CD4-positive, alpha-beta T cell treated with Interleukin-15 for 4 hours (primary cell): ENCODE measurements around the gene ALG1L2.
"Not testable (repeated sequence)": the region's sequence is repeated elsewhere in the genome, so short reads cannot be mapped to it uniquely, and the experiment has no call there.

ENCODE experiments used
- DNase-seq: peaks from one replicate; pipeline ENCODE4 v3.0.0-alpha.2; 2020; ENCODE audit warnings: low spot score

Gene ALG1L2

GRCh38 chr3:130081351-130081881, at the start of gene ALG1L2:
Gene ALG1L2 (plus strand): TSS chr3:130081831. CDS start chr3:130082017, 186 bp downstream.
- DNase-seq, result no peak

GRCh38 chr3:130037126-130037815, 44.4 kb upstream of the ALG1L2 start:
- DNase-seq, result not testable (repeated sequence)

- not testable (repeated sequence) for DNase-seq
These were observed 38.9 kb upstream of the ALG1L2 start for GRCh38 chr3:130042736-130043135.

- DNase-seq, result not testable (repeated sequence)
These were observed 38.0 kb upstream of the ALG1L2 start for GRCh38 chr3:130043658-130044057.

- no peak for DNase-seq
These were observed 37.3 kb upstream of the ALG1L2 start for GRCh38 chr3:130044370-130044769.

GRCh38 chr3:130048726-130049125, 32.9 kb upstream of the ALG1L2 start:
- DNase-seq, result no peak

- DNase-seq, result not testable (repeated sequence)
These were observed 29.3 kb upstream of the ALG1L2 start for GRCh38 chr3:130052366-130052765.

GRCh38 chr3:130052965-130053364, 28.7 kb upstream of the ALG1L2 start:
- not testable (repeated sequence) for DNase-seq

- DNase-seq, result not testable (repeated sequence)
These were observed 23.9 kb upstream of the ALG1L2 start for GRCh38 chr3:130057536-130058266.

- DNase-seq, result not testable (repeated sequence)
These were observed 23.4 kb upstream of the ALG1L2 start for GRCh38 chr3:130058267-130058657.

- not testable (repeated sequence) for DNase-seq
These were observed 22.9 kb upstream of the ALG1L2 start for GRCh38 chr3:130058716-130059115.

GRCh38 chr3:130059162-130059561, 22.5 kb upstream of the ALG1L2 start:
- DNase-seq, result not testable (repeated sequence)

- no peak for DNase-seq
These were observed 8.0 kb upstream of the ALG1L2 start for GRCh38 chr3:130073582-130073981.

- no peak for DNase-seq
These were observed 4.0 kb upstream of the ALG1L2 start for GRCh38 chr3:130077636-130078035.

- not testable (repeated sequence) for DNase-seq
These were observed 1.9 kb downstream of the ALG1L2 start for GRCh38 chr3:130083363-130084090.

- no peak for DNase-seq
These were observed 2.9 kb downstream of the ALG1L2 start for GRCh38 chr3:130084436-130084980.

- DNase-seq, result no peak
These were observed 4.2 kb downstream of the ALG1L2 start for GRCh38 chr3:130085881-130086280.

GRCh38 chr3:130086628-130087027, 5.0 kb downstream of the ALG1L2 start:
- not testable (repeated sequence) for DNase-seq

GRCh38 chr3:130088061-130088460, 6.4 kb downstream of the ALG1L2 start:
- no peak for DNase-seq

- not testable (repeated sequence) for DNase-seq
These were observed 9.1 kb downstream of the ALG1L2 start for GRCh38 chr3:130090681-130091080.

GRCh38 chr3:130091958-130092357, 10.3 kb downstream of the ALG1L2 start:
- no peak for DNase-seq
